RWPE1 (cell line): Measurements from ENCODE around the gene INPP5A.

Source experiments
- CTCF ChIA-PET: fragments of 350-600 bp; sonication (Branson Sonifier 250); formaldehyde crosslinking; extraction: SDS; loops from one replicate; lab custom pipeline; 2021; lab: Yijun Ruan, JAX
- POLR2A ChIA-PET: fragments of 400-600 bp; formaldehyde crosslinking; extraction: SDS; loops from one replicate; lab custom pipeline; 2020; ENCODE audit warnings: antibody characterized with exemption; ENCODE audit not compliant: low non-redundant PET; lab: Yijun Ruan, JAX
- DNase-seq: peaks from one replicate; pipeline ENCODE4 v3.0.0; 2012; ENCODE audit warnings: low spot score
- H3K27ac ChIP-seq: fragments of 450-650 bp; 2 replicates; pipeline ENCODE4 v1.5.1; 2017
- CTCF ChIP-seq: fragments of 450-650 bp; conservative IDR thresholded peaks from 2 replicates; pipeline ENCODE4 v1.5.1; 2017; ENCODE audit warnings: low read depth, mild to moderate bottlenecking

INPP5A gene

GRCh38 chr10:132707121-132707775, 169.7 kb downstream of the INPP5A start:
- H3K27ac ChIP-seq, result no peak overlapping the region
- POLR2A ChIA-PET, result no interaction called here
- CTCF ChIA-PET, result no interaction called here
- DNase-seq, result no peak
- no peak for TF ChIP-seq CTCF

- POLR2A ChIA-PET, result no interaction called here
- H3K27ac ChIP-seq, result no peak overlapping the region
- CTCF ChIA-PET, result no interaction called here
- TF ChIP-seq CTCF, result no peak
- no peak for DNase-seq
Measured at GRCh38 chr10:132707776-132708171, 170.2 kb downstream of the INPP5A start.

GRCh38 chr10:132708441-132708840, 170.9 kb downstream of the INPP5A start:
- DNase-seq, result no peak
- CTCF ChIA-PET, result no interaction called here
- POLR2A ChIA-PET, result no interaction called here
- H3K27ac ChIP-seq, result no peak overlapping the region
- no peak for TF ChIP-seq CTCF

GRCh38 chr10:132708936-132709335, 171.3 kb downstream of the INPP5A start:
- POLR2A ChIA-PET, result no interaction called here
- CTCF ChIA-PET, result no interaction called here
- TF ChIP-seq CTCF, result no peak
- DNase-seq, result no peak
- H3K27ac ChIP-seq, result no peak overlapping the region

GRCh38 chr10:132709471-132709951, 171.9 kb downstream of the INPP5A start:
- no peak overlapping the region for H3K27ac ChIP-seq
- TF ChIP-seq CTCF, result no peak
- POLR2A ChIA-PET, result no interaction called here
- CTCF ChIA-PET, result no interaction called here
- no peak for DNase-seq

GRCh38 chr10:132710036-132710686, 172.6 kb downstream of the INPP5A start:
- ChIA-PET POLR2A (no interaction called here), CTCF (no interaction called here)
- DNase-seq, result no peak
- H3K27ac ChIP-seq, result no peak overlapping the region
- no peak for TF ChIP-seq CTCF
